K562 (cell line): Measurements from ENCODE around the gene MBD4. TPM values are rescaled to one million over a fixed set of nuclear protein-coding genes. Genes with fewer than 3 reads are reported as not detected.
A peak's percentile ranks its signal among the peaks of the same experiment; 100 is the strongest.

Experiments used
- E2F3 ChIP-seq: fragments of 250-450 bp; sonication (Bioruptor Pico); IDR thresholded peaks from 2 replicates; pipeline ENCODE4 v1.4.0; 2020; ENCODE audit warnings: mild to moderate bottlenecking
- ELF1 ChIP-seq: fragments of 200-800 bp; sonication (Bioruptor generic); IDR thresholded peaks from 2 replicates; pipeline ENCODE4 v1.6.1; 2016; ENCODE audit warnings: missing genetic modification characterization, missing compliant biosample characterization
- NFE2 ChIP-seq: IDR thresholded peaks from 2 replicates; pipeline ENCODE4 v1.6.1; 2014; ENCODE audit warnings: antibody characterized with exemption, low read depth
- NR4A1 ChIP-seq, 2 experiments: fragments of 250-450 bp in 1 of 2; fragments of 450-650 bp in 1 of 2; sonication (Bioruptor Pico) in 1 of 2; IDR thresholded peaks; 2 replicates each; pipeline versions ENCODE4 v1.4.0 to v1.6.1; 2016 to 2020; ENCODE audit warnings: mild to moderate bottlenecking in 2 of 2, missing compliant biosample characterization in 1 of 2, missing genetic modification characterization in 1 of 2, moderate library complexity in 1 of 2
- PTTG1 ChIP-seq: fragments of 450-650 bp; IDR thresholded peaks from 2 replicates; pipeline ENCODE4 v1.6.1; 2016; ENCODE audit warnings: low read depth, mild to moderate bottlenecking, missing genetic modification characterization, missing compliant biosample characterization
- RBM14 ChIP-seq: fragments of 200-400 bp; formaldehyde crosslinking; IDR thresholded peaks from 2 replicates; pipeline ENCODE4 v1.6.1; 2018; ENCODE audit warnings: low read depth, mild to moderate bottlenecking, low read length, moderate library complexity, borderline replicate concordance; ENCODE audit not compliant: insufficient read depth
- RBM25 ChIP-seq: fragments of 200-400 bp; formaldehyde crosslinking; IDR thresholded peaks from 2 replicates; pipeline ENCODE4 v1.6.1; 2018; ENCODE audit warnings: low read length, low read depth, moderate library complexity; ENCODE audit not compliant: severe bottlenecking
- RFX7 ChIP-seq: fragments of 250-450 bp; sonication (Bioruptor Pico); IDR thresholded peaks from 2 replicates; pipeline ENCODE4 v1.5.1; 2021; ENCODE audit warnings: mild to moderate bottlenecking
- SMARCA5 ChIP-seq: fragments of 450-650 bp; IDR thresholded peaks from 2 replicates; pipeline ENCODE4 v1.6.1; 2016
- ZNF175 ChIP-seq: fragments of 200-800 bp; sonication (Bioruptor generic); IDR thresholded peaks from 2 replicates; pipeline ENCODE4 v1.6.1; 2016; ENCODE audit warnings: low read depth, mild to moderate bottlenecking, missing genetic modification characterization, missing compliant biosample characterization
- ZNF311 ChIP-seq: fragments of 250-450 bp; sonication (Bioruptor Pico); IDR thresholded peaks from 2 replicates; pipeline ENCODE4 v1.4.0; 2020; ENCODE audit warnings: mild to moderate bottlenecking, moderate library complexity
- ZNF707 ChIP-seq: fragments of 250-450 bp; sonication (Bioruptor Pico); conservative IDR thresholded peaks from 2 replicates; pipeline ENCODE4 v1.8.0; 2022; ENCODE audit warnings: inconsistent platforms, mild to moderate bottlenecking, moderate library complexity
- polyA plus RNA-seq, 8 experiments: library from polyadenylated mRNA; depleted of rRNA in 4 of 8; stranded (reverse) in 5 of 8; unstranded in 3 of 8; fragments of >200 nt; fragmentation: Nextera tagmentation in 2 of 8; fragmentation: Illumina TruSeq in 1 of 8; extraction: Ambion mirVana in 2 of 8; extraction: Trizol in 1 of 8; gene quantifications; 2 replicates each; pipeline versions ENCODE4 v1.2.1 to v1.2.3, GENCODE V29; 2011 to 2014; ENCODE audit warnings: inconsistent platforms in 1 of 8, missing spikeins in 1 of 8
- total RNA-seq, 7 experiments: library from RNA; depleted of rRNA in 6 of 7; stranded (reverse); fragments of >200 nt in 6 of 7; fragmentation: Illumina TruSeq in 2 of 7; extraction: Trizol in 2 of 7; gene quantifications; 2 replicates each; pipeline versions ENCODE4 v1.2.1 to v1.2.3, GENCODE V29; 2011 to 2021; ENCODE audit warnings: low replicate concordance in 1 of 7
- TF ChIP-seq, protein P1 (sequence below): fragments of 450-650 bp; IDR thresholded peaks from 2 replicates; pipeline ENCODE4 v1.6.1; 2016
- TF ChIP-seq, protein P2 (sequence below): fragments of 250-450 bp; sonication (Bioruptor Pico); IDR thresholded peaks from 2 replicates; pipeline ENCODE4 v1.5.0; 2021; ENCODE audit warnings: mild to moderate bottlenecking, borderline replicate concordance
- TF ChIP-seq, protein P3 (sequence below): sonication (generic); formaldehyde crosslinking; IDR thresholded peaks from 2 replicates; pipeline ENCODE4 v1.8.0; 2022; ENCODE audit warnings: mild to moderate bottlenecking, missing genetic modification reagents
- TF ChIP-seq, protein P4 (sequence below): sonication (generic); formaldehyde crosslinking; IDR thresholded peaks from 2 replicates; pipeline ENCODE4 v1.8.0; 2022; ENCODE audit warnings: missing genetic modification reagents, mild to moderate bottlenecking, borderline replicate concordance
- TF ChIP-seq, protein P5 (sequence below): fragments of 450-650 bp; formaldehyde crosslinking; IDR thresholded peaks from 2 replicates; pipeline ENCODE4 v1.4.0; 2020; ENCODE audit warnings: mild to moderate bottlenecking, moderate library complexity

Gene MBD4
- total and polyA plus RNA-seq, 9 of the 15 experiments (the other 6 are each of a cell fraction or from before 2014, with no cell fraction given), result 13.3 to 63.9 (median 39.0) TPM

DNA sequence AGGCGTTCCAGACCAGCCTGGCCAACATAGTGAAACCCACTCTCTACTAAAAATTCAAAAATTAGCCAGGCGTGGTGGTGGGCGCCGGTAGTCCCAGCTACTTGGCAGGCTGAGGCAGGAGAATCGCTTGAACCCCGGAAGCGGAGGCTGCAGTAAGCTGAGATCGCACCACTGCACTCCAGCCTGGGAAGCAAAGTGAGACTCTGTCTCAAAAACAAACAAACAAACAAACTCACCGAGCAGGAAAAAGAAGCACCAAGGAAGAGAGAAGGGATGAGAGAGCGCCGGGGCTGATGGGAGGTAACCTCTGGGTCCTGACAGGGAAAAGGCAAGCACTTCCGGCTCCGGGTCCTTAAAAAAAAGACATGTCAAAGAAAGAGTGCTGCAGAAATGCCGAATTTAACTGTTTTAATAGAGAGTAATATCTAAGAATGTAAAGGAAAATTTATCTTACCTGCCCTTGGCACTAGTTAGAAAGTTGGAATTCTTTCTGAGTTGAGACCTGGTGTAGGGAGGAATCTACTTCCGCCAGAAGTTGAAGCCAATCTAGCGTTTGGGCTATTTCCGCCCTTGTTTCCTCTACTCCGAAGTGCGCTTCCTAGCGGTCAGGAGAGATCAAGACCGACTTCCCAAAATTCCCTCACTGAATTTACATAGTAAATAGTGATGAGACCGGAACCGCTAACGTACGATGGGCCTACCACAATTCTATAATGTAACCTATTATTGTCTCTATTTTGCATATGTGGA is 40.4 kb downstream of the MBD4 start (continued):
- TF ChIP-seq, protein P1, sequence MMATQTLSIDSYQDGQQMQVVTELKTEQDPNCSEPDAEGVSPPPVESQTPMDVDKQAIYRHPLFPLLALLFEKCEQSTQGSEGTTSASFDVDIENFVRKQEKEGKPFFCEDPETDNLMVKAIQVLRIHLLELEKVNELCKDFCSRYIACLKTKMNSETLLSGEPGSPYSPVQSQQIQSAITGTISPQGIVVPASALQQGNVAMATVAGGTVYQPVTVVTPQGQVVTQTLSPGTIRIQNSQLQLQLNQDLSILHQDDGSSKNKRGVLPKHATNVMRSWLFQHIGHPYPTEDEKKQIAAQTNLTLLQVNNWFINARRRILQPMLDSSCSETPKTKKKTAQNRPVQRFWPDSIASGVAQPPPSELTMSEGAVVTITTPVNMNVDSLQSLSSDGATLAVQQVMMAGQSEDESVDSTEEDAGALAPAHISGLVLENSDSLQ, result peak; percentile 60
- no peak for TF ChIP-seq ZNF175 (CRISPR knock-in tag)
- TF ChIP-seq ELF1 (tag), result peak; percentile 100
- TF ChIP-seq, protein P2, sequence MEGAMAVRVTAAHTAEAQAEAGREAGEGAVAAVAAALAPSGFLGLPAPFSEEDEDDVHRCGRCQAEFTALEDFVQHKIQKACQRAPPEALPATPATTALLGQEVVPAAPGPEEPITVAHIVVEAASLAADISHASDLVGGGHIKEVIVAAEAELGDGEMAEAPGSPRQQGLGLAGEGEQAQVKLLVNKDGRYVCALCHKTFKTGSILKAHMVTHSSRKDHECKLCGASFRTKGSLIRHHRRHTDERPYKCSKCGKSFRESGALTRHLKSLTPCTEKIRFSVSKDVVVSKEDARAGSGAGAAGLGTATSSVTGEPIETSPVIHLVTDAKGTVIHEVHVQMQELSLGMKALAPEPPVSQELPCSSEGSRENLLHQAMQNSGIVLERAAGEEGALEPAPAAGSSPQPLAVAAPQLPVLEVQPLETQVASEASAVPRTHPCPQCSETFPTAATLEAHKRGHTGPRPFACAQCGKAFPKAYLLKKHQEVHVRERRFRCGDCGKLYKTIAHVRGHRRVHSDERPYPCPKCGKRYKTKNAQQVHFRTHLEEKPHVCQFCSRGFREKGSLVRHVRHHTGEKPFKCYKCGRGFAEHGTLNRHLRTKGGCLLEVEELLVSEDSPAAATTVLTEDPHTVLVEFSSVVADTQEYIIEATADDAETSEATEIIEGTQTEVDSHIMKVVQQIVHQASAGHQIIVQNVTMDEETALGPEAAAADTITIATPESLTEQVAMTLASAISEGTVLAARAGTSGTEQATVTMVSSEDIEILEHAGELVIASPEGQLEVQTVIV, result no peak
- no peak for TF ChIP-seq NR4A1 (CRISPR knock-in tag; IDR thresholded peaks at IDR 0.05)
- TF ChIP-seq NR4A1 (tag; IDR thresholded peaks at IDR 0.05), result no peak
- no peak for TF ChIP-seq SMARCA5
- TF ChIP-seq RBM14, result no peak
- no peak for TF ChIP-seq E2F3
- TF ChIP-seq PTTG1, result no peak
- TF ChIP-seq, protein P3, sequence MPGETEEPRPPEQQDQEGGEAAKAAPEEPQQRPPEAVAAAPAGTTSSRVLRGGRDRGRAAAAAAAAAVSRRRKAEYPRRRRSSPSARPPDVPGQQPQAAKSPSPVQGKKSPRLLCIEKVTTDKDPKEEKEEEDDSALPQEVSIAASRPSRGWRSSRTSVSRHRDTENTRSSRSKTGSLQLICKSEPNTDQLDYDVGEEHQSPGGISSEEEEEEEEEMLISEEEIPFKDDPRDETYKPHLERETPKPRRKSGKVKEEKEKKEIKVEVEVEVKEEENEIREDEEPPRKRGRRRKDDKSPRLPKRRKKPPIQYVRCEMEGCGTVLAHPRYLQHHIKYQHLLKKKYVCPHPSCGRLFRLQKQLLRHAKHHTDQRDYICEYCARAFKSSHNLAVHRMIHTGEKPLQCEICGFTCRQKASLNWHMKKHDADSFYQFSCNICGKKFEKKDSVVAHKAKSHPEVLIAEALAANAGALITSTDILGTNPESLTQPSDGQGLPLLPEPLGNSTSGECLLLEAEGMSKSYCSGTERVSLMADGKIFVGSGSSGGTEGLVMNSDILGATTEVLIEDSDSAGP (CRISPR knock-in tag), result no peak
- TF ChIP-seq, protein P4, sequence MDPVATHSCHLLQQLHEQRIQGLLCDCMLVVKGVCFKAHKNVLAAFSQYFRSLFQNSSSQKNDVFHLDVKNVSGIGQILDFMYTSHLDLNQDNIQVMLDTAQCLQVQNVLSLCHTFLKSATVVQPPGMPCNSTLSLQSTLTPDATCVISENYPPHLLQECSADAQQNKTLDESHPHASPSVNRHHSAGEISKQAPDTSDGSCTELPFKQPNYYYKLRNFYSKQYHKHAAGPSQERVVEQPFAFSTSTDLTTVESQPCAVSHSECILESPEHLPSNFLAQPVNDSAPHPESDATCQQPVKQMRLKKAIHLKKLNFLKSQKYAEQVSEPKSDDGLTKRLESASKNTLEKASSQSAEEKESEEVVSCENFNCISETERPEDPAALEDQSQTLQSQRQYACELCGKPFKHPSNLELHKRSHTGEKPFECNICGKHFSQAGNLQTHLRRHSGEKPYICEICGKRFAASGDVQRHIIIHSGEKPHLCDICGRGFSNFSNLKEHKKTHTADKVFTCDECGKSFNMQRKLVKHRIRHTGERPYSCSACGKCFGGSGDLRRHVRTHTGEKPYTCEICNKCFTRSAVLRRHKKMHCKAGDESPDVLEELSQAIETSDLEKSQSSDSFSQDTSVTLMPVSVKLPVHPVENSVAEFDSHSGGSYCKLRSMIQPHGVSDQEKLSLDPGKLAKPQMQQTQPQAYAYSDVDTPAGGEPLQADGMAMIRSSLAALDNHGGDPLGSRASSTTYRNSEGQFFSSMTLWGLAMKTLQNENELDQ (CRISPR knock-in tag), result no peak
- no peak for TF ChIP-seq ZNF707 (CRISPR knock-in tag)
- TF ChIP-seq RFX7 (CRISPR knock-in tag), result no peak
- no peak for TF ChIP-seq NFE2
- no peak for TF ChIP-seq ZNF311 (CRISPR knock-in tag)
- TF ChIP-seq RBM25, result no peak
- TF ChIP-seq, protein P5, sequence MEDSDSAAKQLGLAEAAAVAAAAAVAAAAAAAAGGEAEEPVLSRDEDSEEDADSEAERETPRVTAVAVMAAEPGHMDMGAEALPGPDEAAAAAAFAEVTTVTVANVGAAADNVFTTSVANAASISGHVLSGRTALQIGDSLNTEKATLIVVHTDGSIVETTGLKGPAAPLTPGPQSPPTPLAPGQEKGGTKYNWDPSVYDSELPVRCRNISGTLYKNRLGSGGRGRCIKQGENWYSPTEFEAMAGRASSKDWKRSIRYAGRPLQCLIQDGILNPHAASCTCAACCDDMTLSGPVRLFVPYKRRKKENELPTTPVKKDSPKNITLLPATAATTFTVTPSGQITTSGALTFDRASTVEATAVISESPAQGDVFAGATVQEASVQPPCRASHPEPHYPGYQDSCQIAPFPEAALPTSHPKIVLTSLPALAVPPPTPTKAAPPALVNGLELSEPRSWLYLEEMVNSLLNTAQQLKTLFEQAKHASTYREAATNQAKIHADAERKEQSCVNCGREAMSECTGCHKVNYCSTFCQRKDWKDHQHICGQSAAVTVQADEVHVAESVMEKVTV (CRISPR knock-in tag), result no peak
